ENCODE data around the gene IQCE. TPM values are rescaled to one million over a fixed set of nuclear protein-coding genes. Genes with fewer than 3 reads are reported as not detected.

IQCE gene
- polyA plus RNA-seq, 3 donors: 1.8 to 8.4 (median 3.0) TPM

DNA sequence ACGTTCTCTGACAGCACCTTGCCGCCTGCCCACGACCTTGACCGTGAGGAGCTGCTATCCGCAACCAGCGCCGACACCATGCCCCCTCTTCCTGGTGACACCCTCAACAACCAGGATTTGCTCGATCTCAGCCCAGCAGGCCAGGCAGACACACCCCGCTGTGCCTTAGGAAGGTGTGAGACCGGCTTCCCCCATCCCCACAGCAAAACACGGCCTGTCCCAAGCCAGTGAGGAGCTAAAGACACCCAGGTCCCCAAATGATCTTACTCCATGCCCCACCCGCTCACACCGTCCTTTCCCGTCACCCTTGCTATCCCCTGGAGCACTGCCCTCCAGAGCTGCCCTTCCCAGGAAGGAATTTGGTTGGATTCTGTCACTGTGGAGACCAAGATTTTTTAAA, 51.7 kb downstream of the IQCE start:
- H3K4me2 ChIP-seq (replicated peaks; ENCODE audit: extremely low read depth, low read length, poor library complexity, severe bottlenecking): no peak overlapping the region
- H3K9me3 Mint-ChIP-seq: peaks cover 0 to 2% (median 0%) of the 10 kb centered on the region in 7 donors
- intact Hi-C loops (cut with micrococcal nuclease): loop anchor here in 1 of 2 donors (5.0 kb wide), 1 partner anchor 37 kb away; no protein-coding TSS in a partner anchor
- H3K9me3 ChIP-seq (replicated peaks in 1 of 2; ENCODE audit: control insufficient read depth in 1 of 2, insufficient read depth in 1 of 2, low read length in 2 of 2): no peaks in the 10 kb centered on the region
- TF ChIP-seq, protein P1, sequence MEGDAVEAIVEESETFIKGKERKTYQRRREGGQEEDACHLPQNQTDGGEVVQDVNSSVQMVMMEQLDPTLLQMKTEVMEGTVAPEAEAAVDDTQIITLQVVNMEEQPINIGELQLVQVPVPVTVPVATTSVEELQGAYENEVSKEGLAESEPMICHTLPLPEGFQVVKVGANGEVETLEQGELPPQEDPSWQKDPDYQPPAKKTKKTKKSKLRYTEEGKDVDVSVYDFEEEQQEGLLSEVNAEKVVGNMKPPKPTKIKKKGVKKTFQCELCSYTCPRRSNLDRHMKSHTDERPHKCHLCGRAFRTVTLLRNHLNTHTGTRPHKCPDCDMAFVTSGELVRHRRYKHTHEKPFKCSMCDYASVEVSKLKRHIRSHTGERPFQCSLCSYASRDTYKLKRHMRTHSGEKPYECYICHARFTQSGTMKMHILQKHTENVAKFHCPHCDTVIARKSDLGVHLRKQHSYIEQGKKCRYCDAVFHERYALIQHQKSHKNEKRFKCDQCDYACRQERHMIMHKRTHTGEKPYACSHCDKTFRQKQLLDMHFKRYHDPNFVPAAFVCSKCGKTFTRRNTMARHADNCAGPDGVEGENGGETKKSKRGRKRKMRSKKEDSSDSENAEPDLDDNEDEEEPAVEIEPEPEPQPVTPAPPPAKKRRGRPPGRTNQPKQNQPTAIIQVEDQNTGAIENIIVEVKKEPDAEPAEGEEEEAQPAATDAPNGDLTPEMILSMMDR (IDR thresholded peaks at IDR 0.05): no peak
- H3K79me2 ChIP-seq (ENCODE audit: insufficient read depth, low read length): no peaks in the 10 kb centered on the region
- no peaks in the 10 kb centered on the region for H4K20me1 ChIP-seq (ENCODE audit: insufficient read depth, low read length)
- WGBS (ENCODE audit: insufficient coverage): 100% methylated on average over 5 of the region's 14 CpGs
- H3K27me3 ChIP-seq (ENCODE audit: control insufficient read depth in 2 of 2, insufficient read depth in 2 of 2, low read length in 2 of 2): no peaks in the 10 kb centered on the region
- H3K36me3 ChIP-seq (replicated peaks in 1 of 2; ENCODE audit: control insufficient read depth in 1 of 2, insufficient read depth in 2 of 2, low read length in 2 of 2): no peaks in the 10 kb centered on the region
- peaks cover 0 to 6% (median 3%) of the 10 kb centered on the region in 3 donors for H3K27me3 Mint-ChIP-seq (ENCODE audit: low read depth in 3 of 3)
- no peak overlapping the region for H3K9ac ChIP-seq (ENCODE audit: insufficient read depth, low read length, poor library complexity, severe bottlenecking)
- H3K4me3 ChIP-seq (replicated peaks in 1 of 3; ENCODE audit: low read depth in 2 of 3, low read length in 3 of 3): no peak overlapping the region
- H2AFZ ChIP-seq (ENCODE audit: insufficient read depth, low read depth, low read length, poor library complexity, severe bottlenecking): no peak overlapping the region
- H3K27ac Mint-ChIP-seq: peak overlapping the region in 6 of 7 donors; percentile 21 to 99 (median 55)
- H3K36me3 Mint-ChIP-seq: peaks cover 8 to 16% of the 10 kb centered on the region in 2 donors
- peak overlapping the region in 1 of 2 donors; percentile 87 for H3K27ac ChIP-seq (ENCODE audit: low read depth in 1 of 2, low read length in 2 of 2)
- no peak for DNase-seq
- H3K4me1 Mint-ChIP-seq: peaks cover 72% of the 10 kb centered on the region
- H3K4me3 Mint-ChIP-seq: no peak overlapping the region
- peaks cover 58 to 91% of the 10 kb centered on the region in 2 donors for H3K4me1 ChIP-seq (ENCODE audit: control insufficient read depth in 1 of 2, insufficient read depth in 2 of 2, low read length in 2 of 2)

DNA sequence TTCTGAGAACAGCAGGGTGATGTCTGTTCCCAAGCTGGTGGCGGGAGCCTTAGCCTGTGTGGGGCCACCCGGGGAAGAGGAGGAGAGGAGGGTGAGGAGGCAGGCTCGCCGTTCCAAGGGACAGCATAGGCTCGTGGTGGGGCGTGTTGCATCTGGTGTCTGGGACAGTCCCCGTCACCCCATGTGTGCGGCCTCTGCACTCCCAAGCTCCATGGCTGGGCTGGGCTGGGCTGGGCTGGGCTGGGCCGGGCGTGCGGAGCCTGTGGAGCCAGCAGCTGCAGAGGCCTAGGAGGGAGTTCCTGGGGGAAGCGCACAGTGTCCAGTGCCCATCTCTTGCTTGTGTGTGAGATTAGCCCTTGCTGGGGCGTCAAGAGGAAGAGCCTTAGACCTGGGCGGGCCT, 52.1 kb downstream of the IQCE start:
- DNase-seq: no peak
- Histone ChIP-seq H2AFZ (ENCODE audit: insufficient read depth, low read depth, low read length, poor library complexity, severe bottlenecking) (no peak overlapping the region), H3K4me1 (ENCODE audit: control insufficient read depth in 1 of 2, insufficient read depth in 2 of 2, low read length in 2 of 2) (peaks cover 58 to 89% of the 10 kb centered on the region in 2 donors), H3K79me2 (ENCODE audit: insufficient read depth, low read length) (no peaks in the 10 kb centered on the region), H3K9ac (ENCODE audit: insufficient read depth, low read length, poor library complexity, severe bottlenecking) (no peak overlapping the region), H3K9me3 (replicated peaks in 1 of 2; ENCODE audit: control insufficient read depth in 1 of 2, insufficient read depth in 1 of 2, low read length in 2 of 2) (no peaks in the 10 kb centered on the region), H3K27me3 (ENCODE audit: control insufficient read depth in 2 of 2, insufficient read depth in 2 of 2, low read length in 2 of 2) (no peaks in the 10 kb centered on the region), H3K4me3 (replicated peaks in 1 of 3; ENCODE audit: low read depth in 2 of 3, low read length in 3 of 3) (no peak overlapping the region), H4K20me1 (ENCODE audit: insufficient read depth, low read length) (no peaks in the 10 kb centered on the region), H3K4me2 (replicated peaks; ENCODE audit: extremely low read depth, low read length, poor library complexity, severe bottlenecking) (no peak overlapping the region), H3K27ac (ENCODE audit: low read depth in 1 of 2, low read length in 2 of 2) (no peak overlapping the region), H3K36me3 (replicated peaks in 1 of 2; ENCODE audit: control insufficient read depth in 1 of 2, insufficient read depth in 2 of 2, low read length in 2 of 2) (no peaks in the 10 kb centered on the region)
- intact Hi-C loops (cut with micrococcal nuclease): loop anchor here in 1 of 2 donors (5.0 kb wide), 1 partner anchor 36 kb away; no protein-coding TSS in a partner anchor
- H3K4me3 Mint-ChIP-seq: no peak overlapping the region
- 92% methylated on average over 12 of the region's 14 CpGs for WGBS (ENCODE audit: insufficient coverage)
- TF ChIP-seq, protein P1 (IDR thresholded peaks at IDR 0.05): no peak
- H3K27me3 Mint-ChIP-seq (ENCODE audit: low read depth in 3 of 3): peaks cover 0 to 6% (median 3%) of the 10 kb centered on the region in 3 donors
- peaks cover 72% of the 10 kb centered on the region for H3K4me1 Mint-ChIP-seq
- peaks cover 8 to 13% of the 10 kb centered on the region in 2 donors for H3K36me3 Mint-ChIP-seq
- peaks cover 0 to 2% (median 0%) of the 10 kb centered on the region in 7 donors for H3K9me3 Mint-ChIP-seq
- H3K27ac Mint-ChIP-seq: peak overlapping the region in 5 of 7 donors; percentile 7 to 60 (median 21)

All from CD14-positive monocyte (primary cell).